Suprapubic skin (tissue), 3 donors: Measurements from ENCODE around the gene MVP.

ENCODE experiments used
- CTCF ChIP-seq, 2 donors: fragments of 200-600 bp in 1 of 2; fragments of 450-650 bp in 1 of 2; sonication (generic) in 1 of 2; IDR thresholded peaks; one replicate each; pipeline ENCODE4 v1.5.1; 2016 to 2019; ENCODE audit warnings: antibody characterized with exemption in 2 of 2, mild to moderate bottlenecking in 1 of 2, moderate library complexity in 1 of 2
- EP300 ChIP-seq: sonication (generic); formaldehyde crosslinking; IDR thresholded peaks from one replicate; pipeline ENCODE4 v1.6.1; 2017; ENCODE audit warnings: antibody characterized with exemption
- POLR2A ChIP-seq, 2 donors: fragments of 450-650 bp; IDR thresholded peaks; one replicate each; pipeline ENCODE4 v1.6.1; 2017; ENCODE audit warnings: antibody characterized with exemption in 2 of 2, mild to moderate bottlenecking in 2 of 2, moderate library complexity in 2 of 2

- TF ChIP-seq EP300 (no peak), CTCF (IDR thresholded peaks at IDR 0.05) (no peak), POLR2A (IDR thresholded peaks at IDR 0.05) (no peak)
These were observed 43.4 kb downstream of the MVP start for GRCh38 chr16:29863669-29863984.
